CD4-positive, alpha-beta T cell (primary cell): ENCODE results near the gene VAT1. TPM values are rescaled to one million over a fixed set of nuclear protein-coding genes. Genes with fewer than 3 reads are reported as not detected.
"Not testable (repeated sequence)": the region's sequence is repeated elsewhere in the genome, so short reads cannot be mapped to it uniquely, and the experiment has no call there.

Experiments used
- ATAC-seq: fragments of 200-7000 bp; cut with Tn5 transposase; one replicate; pipeline ENCODE4 v1.10.0; 2022; ENCODE audit warnings: mild to moderate bottlenecking; ENCODE audit not compliant: poor library complexity
- CTCF ChIA-PET: fragments of 350-600 bp; sonication (Branson Sonifier 250); formaldehyde crosslinking; loops from one replicate; lab custom pipeline; 2021; ENCODE audit warnings: antibody characterized with exemption, inconsistent platforms; lab: Charles Lee
- POLR2A ChIA-PET: fragments of 350-600 bp; sonication (Branson Sonifier 250); formaldehyde crosslinking; loops from one replicate; lab custom pipeline; 2021; ENCODE audit warnings: antibody characterized with exemption, inconsistent platforms; lab: Charles Lee
- DNase-seq, 14 experiments: peaks; one replicate each; pipeline ENCODE4 v3.0.0-alpha.2; 2013 to 2020; ENCODE audit warnings: mixed read lengths in 2 of 14
- H3K27ac ChIP-seq, 2 donors: one replicate each; pipeline versions ENCODE4 v1.5.1 to v1.7.0; 2013; ENCODE audit warnings: low read length in 2 of 2, low read depth in 1 of 2, mild to moderate bottlenecking in 1 of 2
- H3K27me3 ChIP-seq, 2 experiments: 1 replicate in 1 of 2; 2 replicates in 1 of 2; pipeline versions ENCODE4 v1.6.1 to v1.7.0; 2013; ENCODE audit warnings: low read length in 2 of 2, control low read depth in 1 of 2, mild to moderate bottlenecking in 1 of 2, moderate library complexity in 1 of 2; ENCODE audit not compliant: insufficient read depth in 2 of 2, control insufficient read depth in 1 of 2
- H3K36me3 ChIP-seq: one replicate; pipeline ENCODE4 v1.6.1; 2013; ENCODE audit warnings: low read length, control low read depth; ENCODE audit not compliant: insufficient read depth
- H3K4me1 ChIP-seq: one replicate; pipeline ENCODE4 v1.6.1; 2013; ENCODE audit warnings: low read length, control low read depth; ENCODE audit not compliant: insufficient read depth
- H3K4me3 ChIP-seq: one replicate; pipeline ENCODE4 v1.5.1; 2013; ENCODE audit warnings: mild to moderate bottlenecking, low read length, moderate library complexity
- H3K9me3 ChIP-seq, 2 experiments: 1 replicate in 1 of 2; 2 replicates in 1 of 2; pipeline versions ENCODE4 v1.6.1 to v1.7.0; 2013; ENCODE audit warnings: low read length in 2 of 2, mild to moderate bottlenecking in 2 of 2, control low read depth in 1 of 2, moderate library complexity in 1 of 2; ENCODE audit not compliant: control insufficient read depth in 1 of 2, insufficient read depth in 1 of 2
- H3K27ac Mint-ChIP-seq: one replicate; pipeline ENCODE4 v1.8.0; 2020; ENCODE audit warnings: mixed read lengths
- H3K27me3 Mint-ChIP-seq: one replicate; pipeline ENCODE4 v1.8.0; 2021; ENCODE audit warnings: mixed read lengths
- H3K36me3 Mint-ChIP-seq: one replicate; pipeline ENCODE4 v1.8.0; 2021; ENCODE audit warnings: low read depth, mixed read lengths
- H3K4me1 Mint-ChIP-seq: one replicate; pipeline ENCODE4 v1.8.0; 2021; ENCODE audit warnings: low read depth, mixed read lengths
- H3K4me3 Mint-ChIP-seq: one replicate; pipeline ENCODE4 v1.8.0; 2020; ENCODE audit warnings: mild to moderate bottlenecking, mixed read lengths
- H3K9me3 Mint-ChIP-seq: one replicate; pipeline ENCODE4 v1.8.0; 2020; ENCODE audit warnings: mixed read lengths
- intact Hi-C, 2 experiments: fragments of 100-400 bp; cut with DNase I in 1 of 2; cut with micrococcal nuclease in 1 of 2; formaldehyde crosslinking; loops; one replicate each; pipeline versions ENCODE4 v1.15.1 to v1.9.0; 2023 to 2025; cut with DNase I, micrococcal nuclease
- total RNA-seq, 174 experiments: library from RNA in 2 of 174; stranded (reverse) in 2 of 174; gene quantifications; one replicate each; pipeline ENCODE4 v1.2.3 and lab custom pipeline; 2021 to 2026
- TF ChIP-seq, protein P1 (sequence below): fragments of 200-600 bp; IDR thresholded peaks from one replicate; pipeline ENCODE4 v1.8.0; 2022; ENCODE audit warnings: antibody characterized with exemption, mild to moderate bottlenecking

The VAT1 gene
- total RNA-seq, 2 experiments from 2014 or later: 27.5 to 27.6 TPM

DNA sequence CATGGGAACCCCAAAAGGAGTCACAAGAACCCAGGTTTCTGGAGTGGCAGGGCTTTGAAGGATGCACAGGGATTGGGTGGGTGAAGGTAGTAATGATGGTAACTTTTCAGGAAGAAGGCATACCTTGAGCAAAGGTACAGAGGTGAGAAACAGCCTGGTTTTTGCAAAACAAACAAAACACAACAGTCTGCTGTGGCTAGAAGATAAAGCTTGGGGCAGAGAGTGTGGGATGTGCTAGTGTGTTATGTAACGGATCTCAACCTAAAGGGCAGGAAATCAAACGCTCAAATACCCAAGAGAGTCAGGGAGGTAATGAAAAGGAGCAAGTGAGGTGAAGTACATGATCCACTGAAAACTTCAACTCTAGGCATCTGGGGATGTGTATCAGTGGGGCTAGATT lies 46.9 kb downstream of the VAT1 start:
- Histone ChIP-seq H3K36me3 (no peaks in the 10 kb centered on the region), H3K4me1 (peaks cover 8% of the 10 kb centered on the region), H3K4me3 (no peak overlapping the region), H3K9me3 (no peaks in the 10 kb centered on the region), H3K27ac (no peak overlapping the region), H3K27me3 (no peaks in the 10 kb centered on the region)
- intact Hi-C loops: no loop called here
- peaks cover 12% of the 10 kb centered on the region for H3K4me1 Mint-ChIP-seq
- H3K4me3 Mint-ChIP-seq: no peak overlapping the region
- H3K36me3 Mint-ChIP-seq: peaks cover 3% of the 10 kb centered on the region
- POLR2A ChIA-PET: no interaction called here
- DNase-seq (no peak), ATAC-seq (no peak)
- H3K27ac Mint-ChIP-seq: no peak overlapping the region
- CTCF ChIA-PET: no interaction called here
- TF ChIP-seq, protein P1, sequence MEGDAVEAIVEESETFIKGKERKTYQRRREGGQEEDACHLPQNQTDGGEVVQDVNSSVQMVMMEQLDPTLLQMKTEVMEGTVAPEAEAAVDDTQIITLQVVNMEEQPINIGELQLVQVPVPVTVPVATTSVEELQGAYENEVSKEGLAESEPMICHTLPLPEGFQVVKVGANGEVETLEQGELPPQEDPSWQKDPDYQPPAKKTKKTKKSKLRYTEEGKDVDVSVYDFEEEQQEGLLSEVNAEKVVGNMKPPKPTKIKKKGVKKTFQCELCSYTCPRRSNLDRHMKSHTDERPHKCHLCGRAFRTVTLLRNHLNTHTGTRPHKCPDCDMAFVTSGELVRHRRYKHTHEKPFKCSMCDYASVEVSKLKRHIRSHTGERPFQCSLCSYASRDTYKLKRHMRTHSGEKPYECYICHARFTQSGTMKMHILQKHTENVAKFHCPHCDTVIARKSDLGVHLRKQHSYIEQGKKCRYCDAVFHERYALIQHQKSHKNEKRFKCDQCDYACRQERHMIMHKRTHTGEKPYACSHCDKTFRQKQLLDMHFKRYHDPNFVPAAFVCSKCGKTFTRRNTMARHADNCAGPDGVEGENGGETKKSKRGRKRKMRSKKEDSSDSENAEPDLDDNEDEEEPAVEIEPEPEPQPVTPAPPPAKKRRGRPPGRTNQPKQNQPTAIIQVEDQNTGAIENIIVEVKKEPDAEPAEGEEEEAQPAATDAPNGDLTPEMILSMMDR: no peak
- no peaks in the 10 kb centered on the region for H3K9me3 Mint-ChIP-seq
- no peaks in the 10 kb centered on the region for H3K27me3 Mint-ChIP-seq

DNA sequence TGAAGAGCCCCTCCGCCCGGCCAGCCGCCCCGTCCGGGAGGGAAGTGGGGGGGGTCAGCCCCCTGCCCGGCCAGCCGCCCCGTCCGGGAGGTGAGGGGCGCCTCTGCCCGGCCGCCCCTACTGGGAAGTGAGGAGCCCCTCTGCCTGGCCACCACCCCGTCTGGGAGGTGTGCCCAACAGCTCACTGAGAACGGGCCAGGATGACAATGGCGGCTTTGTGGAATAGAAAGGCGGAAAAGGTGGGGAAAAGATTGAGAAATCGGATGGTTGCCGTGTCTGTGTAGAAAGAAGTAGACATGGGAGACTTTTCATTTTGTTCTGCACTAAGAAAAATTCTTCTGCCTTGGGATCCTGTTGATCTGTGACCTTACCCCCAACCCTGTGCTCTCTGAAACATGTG lies 48.9 kb downstream of the VAT1 start:
- CTCF ChIA-PET: not testable (repeated sequence)

DNA sequence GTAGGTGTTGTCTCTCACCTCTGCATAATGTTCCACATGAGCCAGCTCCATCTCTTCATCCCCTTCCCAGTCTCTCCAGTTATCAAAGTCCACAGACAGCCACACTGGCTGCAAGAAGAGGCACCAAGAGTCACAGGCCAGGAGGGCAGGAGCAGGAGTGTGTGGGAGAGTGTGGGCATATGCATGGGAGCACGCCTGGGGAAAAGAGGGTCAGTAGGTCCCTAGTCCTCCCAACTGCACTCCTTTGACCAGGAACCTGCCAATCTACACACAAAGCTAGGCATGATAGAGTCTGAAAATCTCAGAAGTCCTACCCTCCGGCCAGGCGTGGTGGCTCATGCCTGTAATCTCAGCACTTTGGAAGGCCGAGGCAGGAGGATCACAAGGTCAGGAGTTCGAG lies 50.6 kb downstream of the VAT1 start:
- no peaks in the 10 kb centered on the region for H3K36me3 Mint-ChIP-seq
- no peak for DNase-seq
- H3K4me1 ChIP-seq: no peaks in the 10 kb centered on the region
- H3K9me3 ChIP-seq: no peaks in the 10 kb centered on the region
- no peak for ATAC-seq
- no peaks in the 10 kb centered on the region for H3K36me3 ChIP-seq
- ChIA-PET CTCF (no interaction called here), POLR2A (no interaction called here)
- H3K27ac Mint-ChIP-seq: no peak overlapping the region
- H3K27ac ChIP-seq: no peak overlapping the region
- intact Hi-C loops: no loop called here
- H3K9me3 Mint-ChIP-seq: no peaks in the 10 kb centered on the region
- H3K27me3 Mint-ChIP-seq: no peaks in the 10 kb centered on the region
- H3K4me3 ChIP-seq: no peak overlapping the region
- TF ChIP-seq, protein P1: no peak
- H3K27me3 ChIP-seq: no peaks in the 10 kb centered on the region
- no peak overlapping the region for H3K4me3 Mint-ChIP-seq
- no peaks in the 10 kb centered on the region for H3K4me1 Mint-ChIP-seq

More for the DNA sequence above, 48.9 kb downstream of the VAT1 start:
- DNase-seq, H3K27ac ChIP-seq, H3K27me3 Mint-ChIP-seq, H3K4me1 Mint-ChIP-seq, H3K9me3 ChIP-seq, H3K36me3 Mint-ChIP-seq, H3K27ac Mint-ChIP-seq, H3K4me3 ChIP-seq, H3K27me3 ChIP-seq, intact Hi-C loops, POLR2A ChIA-PET, H3K36me3 ChIP-seq, H3K4me1 ChIP-seq, H3K4me3 Mint-ChIP-seq, ATAC-seq, H3K9me3 Mint-ChIP-seq: not testable (repeated sequence)

DNA sequence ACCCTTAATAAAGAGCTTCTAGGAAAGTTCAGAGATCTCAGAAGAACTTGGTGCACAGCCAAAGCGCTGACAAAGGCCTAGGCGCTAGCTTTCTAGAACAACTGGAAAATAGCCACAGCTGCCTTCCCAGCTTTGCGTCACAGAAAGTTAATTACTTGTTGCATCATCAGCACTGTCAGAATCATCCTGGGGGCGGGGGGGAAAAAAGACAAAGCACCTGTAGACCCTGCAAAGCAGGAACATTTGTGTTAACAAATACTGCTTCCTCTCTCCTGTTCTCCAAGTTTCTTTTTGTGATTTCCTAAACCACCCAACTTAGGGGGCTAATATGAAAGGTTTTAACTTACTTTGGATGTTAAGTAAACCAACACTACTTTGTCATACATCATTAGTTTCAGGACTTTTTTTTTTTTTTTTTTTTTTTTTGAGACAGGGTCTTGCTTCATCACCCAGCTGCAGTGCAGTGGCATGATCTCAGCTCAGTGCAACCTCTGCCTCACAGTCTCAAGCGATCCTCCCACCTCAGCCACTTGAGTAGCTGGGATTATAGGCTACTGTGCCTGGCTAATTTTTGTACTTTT lies 53.1 kb downstream of the VAT1 start:
- Mint-ChIP-seq H3K36me3 (peaks cover 5% of the 10 kb centered on the region), H3K4me3 (no peak overlapping the region), H3K9me3 (no peaks in the 10 kb centered on the region), H3K27me3 (no peaks in the 10 kb centered on the region), H3K4me1 (peaks cover 6% of the 10 kb centered on the region), H3K27ac (no peak overlapping the region)
- ATAC-seq: no peak
- Histone ChIP-seq H3K27me3 (no peaks in the 10 kb centered on the region), H3K4me3 (no peak overlapping the region), H3K36me3 (no peaks in the 10 kb centered on the region), H3K27ac (no peak overlapping the region), H3K4me1 (peaks cover 5% of the 10 kb centered on the region), H3K9me3 (no peaks in the 10 kb centered on the region)
- ChIA-PET CTCF (no interaction called here), POLR2A (interaction anchor here (0.7 kb wide), 1 partner anchor 515 kb away, joined by 3 read pairs; the partner anchor contains the start of gene DHX8)
- intact Hi-C loops: no loop called here
- no peak for DNase-seq
- TF ChIP-seq, protein P1: no peak
